Activated CD4-positive, CD25-positive, alpha-beta regulatory T cell treated with anti-CD3 and anti-CD28 coated beads, Interleukin-2, amount 50 U/mL, for 72 hours (primary cell): ENCODE data around the gene S1PR2.
"Not testable (repeated sequence)": the region's sequence is repeated elsewhere in the genome, so short reads cannot be mapped to it uniquely, and the experiment has no call there.

Source experiments
- DNase-seq: peaks from one replicate; pipeline ENCODE4 v3.0.0; 2021

S1PR2 gene

DNA sequence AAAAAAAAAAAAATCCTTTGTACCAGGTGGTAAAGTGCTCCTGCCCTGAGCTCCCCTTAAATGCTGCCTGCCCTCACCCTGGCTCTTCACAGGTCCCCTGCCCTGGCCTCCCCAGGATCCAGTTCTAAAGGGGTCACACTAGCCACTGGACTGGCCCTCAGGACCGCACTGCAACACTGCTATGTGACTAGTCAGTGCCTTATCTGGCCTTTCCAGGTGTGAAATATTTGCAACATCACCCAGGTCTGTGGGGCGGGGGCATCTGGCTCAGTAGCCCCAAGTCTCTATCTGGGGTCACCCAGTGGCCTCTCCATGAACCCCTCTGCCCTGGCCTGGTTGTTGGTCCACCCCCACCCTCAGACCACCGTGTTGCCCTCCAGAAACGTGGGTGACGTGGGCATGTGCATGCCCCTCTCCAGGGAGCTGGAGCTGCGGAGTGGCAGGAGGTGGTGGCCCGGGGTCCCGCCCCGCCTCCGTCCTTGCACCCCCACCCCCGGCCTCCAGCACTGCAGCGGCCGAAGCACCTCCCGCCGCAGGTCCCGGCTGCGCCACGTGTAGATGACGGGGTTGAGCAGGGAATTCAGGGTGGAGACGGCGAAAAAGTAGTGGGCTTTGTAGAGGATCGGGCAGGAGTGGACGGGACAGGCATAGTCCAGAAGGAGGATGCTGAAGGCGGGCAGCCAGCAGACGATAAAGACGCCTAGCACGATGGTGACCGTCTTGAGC, 7.5 kb downstream of the S1PR2 start:
- DNase-seq, result no peak

DNA sequence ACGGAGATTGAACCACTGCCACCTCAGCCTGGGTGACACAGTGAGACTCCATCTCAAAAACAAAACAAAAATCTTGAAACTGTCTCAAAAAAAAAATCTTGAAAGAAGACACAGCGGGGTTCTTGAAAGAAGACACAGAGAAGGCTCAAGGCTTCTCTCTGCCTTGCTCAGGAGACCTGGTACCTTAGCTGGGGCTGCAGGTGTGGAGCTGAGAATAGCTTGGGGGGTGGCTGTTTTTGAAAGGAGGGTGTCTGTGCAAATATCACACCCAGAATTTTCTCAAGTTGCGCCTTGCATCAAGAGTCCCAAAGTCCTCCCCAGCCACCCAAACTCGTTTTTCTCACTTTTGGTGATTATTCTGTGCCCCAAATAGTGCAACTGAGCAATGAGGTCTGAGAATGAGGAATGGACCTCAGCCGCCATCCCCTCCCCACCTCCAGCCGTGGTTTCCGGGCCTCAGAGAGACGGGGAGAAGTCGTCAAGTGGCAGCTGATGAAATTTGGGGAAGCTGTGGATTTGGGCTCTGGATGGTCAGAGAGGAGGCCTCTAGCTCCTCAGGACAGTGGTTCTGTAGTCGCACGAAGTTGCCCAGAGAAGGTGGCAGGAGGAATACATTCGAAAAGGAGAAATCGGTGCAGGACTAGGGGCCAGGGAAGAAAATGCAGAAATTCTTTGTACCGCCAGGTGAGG, 8.8 kb downstream of the S1PR2 start:
- no peak for DNase-seq

DNA sequence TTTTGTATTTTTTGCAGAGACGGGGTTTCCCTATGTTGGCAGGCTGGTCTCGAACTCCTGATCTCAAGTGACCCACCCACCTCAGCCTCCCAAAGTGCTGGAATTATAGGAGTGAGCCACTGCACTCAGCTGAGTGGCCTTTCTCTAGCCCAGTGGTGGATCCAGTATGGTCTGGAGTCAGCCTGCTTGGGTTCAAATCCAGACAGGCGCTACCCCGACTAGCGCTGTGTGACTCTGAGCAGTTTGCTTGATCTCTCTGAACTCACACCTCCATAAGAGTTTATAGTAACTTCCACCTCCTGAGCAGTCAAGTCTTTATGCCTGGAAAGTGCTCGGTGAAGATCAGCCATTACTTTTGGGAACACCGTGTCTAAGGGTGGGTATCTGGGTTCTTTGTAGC, 10.4 kb downstream of the S1PR2 start:
- no peak for DNase-seq

DNA sequence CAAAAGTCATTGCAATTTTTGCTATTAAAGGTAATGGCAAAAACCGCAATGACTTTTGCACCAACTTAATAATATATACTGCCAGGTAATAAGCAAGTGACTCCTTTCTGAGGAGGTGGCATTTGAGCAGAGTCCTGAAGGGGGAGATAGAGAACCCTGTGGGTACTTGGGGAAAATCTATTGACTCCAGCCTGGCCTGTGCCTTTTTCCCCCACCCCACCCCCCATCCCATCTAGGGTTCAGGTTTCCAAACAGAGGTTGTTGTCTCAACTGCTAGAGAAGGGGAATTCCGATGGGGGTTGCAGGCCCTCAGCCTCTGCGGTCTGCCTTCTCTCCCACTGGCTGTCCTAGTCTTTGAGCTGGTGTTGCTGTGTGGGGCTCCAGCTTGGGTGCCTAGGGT, 11.5 kb downstream of the S1PR2 start:
- no peak for DNase-seq

DNA sequence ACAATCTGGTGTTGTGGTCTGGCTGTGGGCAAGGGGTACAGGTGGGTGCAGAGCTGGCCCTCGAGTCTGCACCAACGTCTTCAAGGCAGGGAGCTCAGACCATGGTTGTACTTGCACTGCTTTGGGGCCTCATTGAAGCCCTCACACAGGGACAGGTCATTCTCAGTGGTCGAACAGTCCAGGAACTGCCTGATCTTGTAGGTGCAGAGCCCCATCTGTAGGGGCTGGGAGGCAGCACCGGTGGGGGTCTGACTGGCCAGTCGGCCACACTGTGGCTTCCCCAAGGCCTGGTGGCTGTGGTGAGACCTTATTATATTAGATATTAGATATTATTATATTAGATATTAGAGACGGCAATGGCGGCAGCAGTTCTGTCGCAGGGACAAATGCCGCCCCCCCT, 14.0 kb downstream of the S1PR2 start:
- no peak for DNase-seq

DNA sequence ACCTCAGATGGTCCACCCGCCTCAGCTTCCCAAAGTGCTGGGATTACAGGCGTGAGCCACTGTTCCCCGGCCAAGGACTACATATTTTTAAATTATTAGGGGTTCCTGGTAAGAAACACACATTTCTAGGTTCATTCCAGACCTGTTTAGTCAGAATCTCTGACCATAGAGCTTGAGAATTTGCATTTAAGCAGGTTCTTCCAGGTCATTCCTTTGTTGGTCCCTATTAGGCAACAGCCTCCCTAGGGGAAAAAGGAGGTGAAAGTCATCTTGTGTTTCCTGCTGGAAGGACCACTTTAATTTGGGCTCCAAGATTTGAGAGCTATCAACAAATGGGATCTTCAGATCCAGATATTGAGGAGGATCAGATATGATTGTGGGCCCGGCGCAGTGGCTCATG, 16.3 kb downstream of the S1PR2 start:
- DNase-seq, result no peak

DNA sequence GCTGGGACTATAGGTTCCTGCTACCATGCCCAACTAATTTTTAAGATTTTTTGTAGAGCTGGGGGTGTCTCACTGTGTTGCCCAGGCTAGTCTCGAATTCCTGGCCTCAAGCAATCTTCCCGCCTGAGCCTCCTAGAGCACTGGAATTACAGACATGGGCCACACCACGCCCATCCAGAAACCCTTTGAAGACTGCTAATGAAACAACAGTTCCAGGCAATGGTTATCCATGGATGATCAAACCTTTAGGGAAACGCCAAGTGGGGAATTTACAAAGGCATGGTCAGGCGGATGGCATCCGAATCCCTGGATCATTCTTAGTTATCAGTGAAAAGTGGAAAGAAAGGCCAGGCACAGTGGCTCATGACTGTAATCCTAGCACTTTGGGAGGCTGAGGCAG, 19.4 kb downstream of the S1PR2 start:
- DNase-seq, result no peak

DNA sequence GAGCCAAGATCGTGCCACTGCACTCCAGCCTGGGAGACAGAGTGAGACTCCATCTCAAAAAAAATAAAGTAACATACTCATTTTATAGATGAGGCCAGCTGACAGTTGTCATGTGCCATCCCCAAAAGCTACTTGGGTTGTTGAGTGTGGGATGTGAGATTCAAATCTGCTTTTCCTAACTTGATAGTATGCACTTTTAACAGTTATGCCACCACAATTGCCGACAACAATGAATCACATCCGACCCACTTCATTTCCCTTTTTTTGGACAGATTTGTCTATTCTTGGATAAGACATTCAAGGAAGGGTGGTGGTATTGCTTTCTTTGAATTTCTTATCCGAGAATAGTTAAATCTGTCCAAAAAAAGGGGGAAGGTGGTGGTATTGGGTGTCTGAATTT, 20.1 kb downstream of the S1PR2 start:
- DNase-seq, result no peak

DNA sequence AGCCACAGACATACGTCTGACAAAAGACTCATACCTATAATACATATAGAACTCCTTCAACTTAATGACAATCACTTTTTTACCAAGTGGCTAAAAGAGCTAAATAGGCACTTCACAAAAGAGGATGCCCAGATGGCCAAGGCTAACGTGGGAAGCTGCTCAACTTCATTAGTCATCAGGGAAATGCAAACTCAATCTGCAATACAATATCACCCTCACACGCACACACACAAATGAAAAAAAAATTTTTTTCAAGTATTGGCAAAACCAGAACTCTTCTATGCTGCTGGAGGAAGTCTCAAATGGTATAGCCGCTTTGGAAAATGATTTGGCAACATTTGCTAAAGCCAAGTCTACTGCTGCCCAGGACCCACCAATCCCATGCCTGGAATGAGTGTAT, 21.8 kb downstream of the S1PR2 start:
- DNase-seq, result no peak

DNA sequence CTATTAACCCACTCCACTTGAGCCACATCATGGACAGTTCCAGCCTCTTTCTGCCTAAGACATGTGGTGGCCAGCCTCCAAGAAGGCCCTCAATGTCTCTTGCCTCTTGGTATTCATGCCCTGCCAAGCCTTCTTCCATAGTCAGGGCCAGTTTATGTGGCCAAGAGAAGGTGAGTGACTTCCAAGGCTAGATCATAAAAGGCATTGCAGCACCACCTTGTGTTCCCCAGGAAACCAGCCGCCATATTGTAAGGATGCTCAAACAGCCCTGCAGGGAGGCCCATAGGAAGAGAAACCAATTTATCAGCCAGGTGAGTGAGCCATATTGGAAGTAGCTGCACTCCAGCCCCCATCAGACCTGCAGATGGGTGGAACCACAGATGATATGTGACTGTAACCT, 24.1 kb downstream of the S1PR2 start:
- DNase-seq, result no peak

DNA sequence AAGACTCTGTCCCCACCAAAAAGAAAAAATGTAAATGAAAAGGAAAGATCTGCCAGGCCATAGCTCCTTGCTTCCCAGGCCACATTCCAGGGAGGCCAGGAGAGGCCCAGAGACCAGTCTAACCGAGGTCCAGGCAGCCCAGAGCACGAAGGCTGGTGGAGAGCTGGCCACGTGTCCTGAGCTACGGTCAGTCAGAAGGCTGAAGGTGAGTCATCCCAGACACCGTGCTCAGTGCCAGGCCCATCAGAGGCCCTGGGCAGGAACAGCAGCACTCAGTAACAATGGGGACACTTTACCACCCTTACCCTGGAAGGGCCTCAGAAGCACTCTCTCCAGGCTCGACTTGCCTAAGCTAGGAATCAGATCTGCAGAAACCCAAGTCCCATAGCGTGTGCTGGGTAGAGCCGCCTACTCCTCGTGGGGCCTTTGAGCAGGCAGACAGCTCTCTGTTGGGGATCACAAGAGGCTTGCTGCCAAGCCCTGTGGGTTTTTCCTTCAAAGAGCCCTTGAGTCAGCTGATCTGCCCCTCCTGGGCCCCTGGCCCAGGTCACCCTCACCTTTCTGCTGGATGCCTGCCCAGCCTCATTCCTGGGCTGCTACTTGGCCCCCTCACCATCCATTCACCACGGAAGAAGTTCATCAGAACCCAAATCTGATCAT, 24.8 kb downstream of the S1PR2 start:
- DNase-seq, result no peak

DNA sequence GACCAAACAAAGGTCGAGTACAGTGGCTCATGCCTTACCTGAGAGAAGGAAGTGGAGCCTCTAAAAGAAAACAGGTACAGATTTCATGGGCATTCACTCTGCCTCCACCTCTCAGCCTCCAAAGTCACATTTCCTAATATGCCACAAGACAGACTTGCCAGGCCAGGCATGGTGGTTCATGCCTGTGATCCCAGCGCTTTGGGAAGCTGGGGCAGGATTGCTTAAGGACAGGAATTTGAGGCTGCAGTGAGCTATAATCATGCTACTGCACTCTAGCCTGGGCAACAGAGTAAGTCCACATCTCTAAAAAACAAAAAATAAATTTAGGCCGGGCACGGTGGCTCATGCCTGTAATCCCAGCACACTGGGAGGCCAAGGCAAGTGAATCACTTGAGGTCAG, 25.5 kb downstream of the S1PR2 start:
- DNase-seq, result no peak

DNA sequence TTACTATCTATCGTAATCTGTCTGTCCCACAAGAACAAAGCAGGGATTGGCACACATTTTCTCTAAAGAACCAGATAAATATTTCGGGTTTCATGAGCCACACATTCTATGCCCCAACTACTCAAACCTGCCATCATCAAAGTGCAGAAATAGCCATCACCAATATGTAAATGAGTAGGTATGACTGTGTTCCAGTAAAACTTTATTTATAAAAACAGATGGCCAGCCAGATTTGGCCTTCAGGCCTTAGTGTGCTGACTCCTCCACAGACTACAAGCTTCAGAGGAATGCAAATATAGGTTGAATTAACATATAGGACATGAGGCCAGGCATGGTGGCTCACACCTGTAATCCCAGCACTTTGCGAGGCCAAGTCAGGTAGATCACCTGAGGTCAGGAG, 27.4 kb downstream of the S1PR2 start:
- no peak for DNase-seq

DNA sequence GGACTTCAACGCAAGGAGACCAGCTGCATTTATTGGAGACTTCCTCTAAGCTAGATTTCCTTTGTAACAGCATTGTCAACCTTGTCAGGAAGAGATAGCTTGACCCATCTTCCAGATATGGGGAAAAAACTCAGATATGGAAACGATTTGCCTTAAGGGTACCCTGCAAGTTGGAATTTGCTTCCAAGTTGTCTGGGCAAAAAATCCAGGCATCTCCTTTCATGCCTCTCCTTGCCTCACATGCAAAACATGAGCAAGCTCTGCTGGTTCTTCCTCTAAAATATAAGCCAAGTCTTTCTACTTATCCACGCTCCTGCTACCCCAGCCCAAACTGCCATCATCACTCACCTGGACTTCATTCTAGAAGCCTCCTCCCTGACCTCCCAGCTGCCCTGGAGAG, 30.0 kb downstream of the S1PR2 start:
- DNase-seq, result no peak

DNA sequence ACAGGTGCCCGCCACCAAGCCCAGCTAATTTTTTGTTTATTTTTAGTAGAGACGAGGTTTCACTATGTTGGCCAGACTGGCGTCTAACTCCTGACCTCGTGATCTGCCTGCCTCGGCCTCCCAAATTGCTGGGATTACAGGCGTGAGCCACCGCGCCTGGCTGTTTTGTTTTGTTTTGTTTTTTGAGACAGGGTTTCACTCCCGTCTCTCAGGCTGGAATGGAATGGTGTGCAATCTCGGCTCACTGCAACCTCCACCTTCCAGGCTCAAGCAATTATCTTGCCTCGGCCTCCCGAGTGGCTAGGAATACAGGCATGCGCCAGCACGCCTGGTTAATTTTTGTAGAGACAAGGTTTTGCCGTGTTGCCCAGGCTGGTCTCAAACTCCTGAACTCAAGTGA, 31.0 kb downstream of the S1PR2 start:
- DNase-seq, result not testable (repeated sequence)

DNA sequence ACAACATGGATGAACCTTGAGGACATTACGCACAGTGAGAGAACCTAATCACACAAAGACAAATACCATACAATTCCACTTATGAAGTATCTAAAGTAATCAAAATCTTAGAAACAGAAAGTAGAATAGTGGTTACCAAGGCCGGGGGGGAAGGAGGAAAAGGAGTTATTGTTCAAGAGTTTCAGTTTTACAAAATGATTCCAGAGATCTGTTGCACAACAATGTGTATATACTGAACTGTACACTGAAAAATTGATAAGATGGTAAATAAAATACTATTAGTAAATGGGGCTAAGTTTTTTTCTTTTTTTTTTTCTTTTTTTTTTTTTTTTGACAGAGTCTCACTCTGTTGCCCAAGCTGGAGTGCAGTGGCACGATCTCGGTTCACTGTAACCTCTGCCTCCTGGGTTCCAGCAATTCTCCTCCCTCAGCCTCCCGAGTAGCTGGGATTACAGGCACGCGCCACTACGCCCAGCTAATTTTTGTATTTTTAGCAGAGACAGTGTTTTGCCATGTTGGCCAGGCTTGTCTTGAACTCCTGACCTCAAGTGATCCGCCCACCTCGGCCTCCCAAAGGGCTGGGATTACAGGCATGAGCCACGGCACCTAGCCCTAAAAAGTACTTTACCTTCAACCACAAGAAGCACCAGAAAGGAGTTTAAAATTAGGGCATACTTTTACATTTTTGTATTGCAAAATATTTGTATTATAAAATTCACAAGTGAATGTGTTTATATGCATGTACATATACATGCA, 32.1 kb downstream of the S1PR2 start:
- not testable (repeated sequence) for DNase-seq

DNA sequence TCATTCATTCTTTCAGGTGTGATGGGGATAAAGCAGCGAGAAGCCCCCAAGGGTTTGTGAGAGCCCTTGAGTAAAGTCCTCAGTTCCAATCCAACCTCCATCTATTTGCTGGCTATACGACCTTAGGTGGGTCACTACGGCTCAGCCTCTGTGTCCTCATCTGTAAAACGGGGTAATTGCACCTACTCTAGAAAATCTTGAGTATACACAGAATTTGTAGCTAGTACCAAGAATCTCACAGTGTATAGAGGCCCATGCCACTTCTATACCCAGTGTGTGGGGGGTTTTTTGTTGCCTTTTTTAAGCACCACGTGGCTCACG, 36.0 kb downstream of the S1PR2 start:
- DNase-seq, result no peak

DNA sequence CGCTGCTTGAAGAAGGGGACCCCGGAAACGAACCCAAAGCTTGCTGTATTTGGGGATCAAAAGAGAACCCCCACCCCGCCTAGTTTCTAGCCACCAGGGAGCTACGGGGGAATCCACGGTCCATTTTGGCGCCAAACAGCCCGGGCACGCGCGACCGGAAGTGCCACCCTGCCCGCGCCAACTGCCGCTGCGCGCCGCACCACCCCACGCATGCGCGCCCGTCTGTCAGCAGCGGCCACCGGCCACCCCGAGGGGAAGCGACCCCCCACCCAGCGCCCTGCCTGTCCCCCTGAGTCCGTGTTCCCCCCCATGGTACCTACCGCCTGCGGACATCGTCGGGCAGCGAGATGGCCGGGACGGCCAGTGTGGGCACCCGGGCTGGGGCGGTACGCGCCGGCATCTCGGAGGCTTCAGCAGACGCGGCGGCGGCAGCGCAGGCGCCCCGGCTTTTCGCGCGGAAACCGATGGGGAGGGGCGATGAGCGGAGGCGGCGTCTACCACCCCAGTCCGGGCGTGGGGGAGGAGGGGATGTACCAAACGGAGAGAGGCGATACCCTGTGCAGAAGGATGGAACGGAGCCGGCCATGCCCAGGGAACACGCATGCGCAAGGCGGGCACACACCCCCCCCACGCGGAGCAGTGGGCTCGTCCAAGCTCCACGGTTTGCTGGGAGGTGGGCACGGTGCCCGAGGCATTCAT, 36.5 kb downstream of the S1PR2 start, which contains the start of gene DNMT1:
DNMT1 (minus strand) TSS at position 454 of the 699 bp plus-strand sequence; CDS start at position 400, 54 bp downstream.
- DNase-seq, result peak; percentile 98

DNA sequence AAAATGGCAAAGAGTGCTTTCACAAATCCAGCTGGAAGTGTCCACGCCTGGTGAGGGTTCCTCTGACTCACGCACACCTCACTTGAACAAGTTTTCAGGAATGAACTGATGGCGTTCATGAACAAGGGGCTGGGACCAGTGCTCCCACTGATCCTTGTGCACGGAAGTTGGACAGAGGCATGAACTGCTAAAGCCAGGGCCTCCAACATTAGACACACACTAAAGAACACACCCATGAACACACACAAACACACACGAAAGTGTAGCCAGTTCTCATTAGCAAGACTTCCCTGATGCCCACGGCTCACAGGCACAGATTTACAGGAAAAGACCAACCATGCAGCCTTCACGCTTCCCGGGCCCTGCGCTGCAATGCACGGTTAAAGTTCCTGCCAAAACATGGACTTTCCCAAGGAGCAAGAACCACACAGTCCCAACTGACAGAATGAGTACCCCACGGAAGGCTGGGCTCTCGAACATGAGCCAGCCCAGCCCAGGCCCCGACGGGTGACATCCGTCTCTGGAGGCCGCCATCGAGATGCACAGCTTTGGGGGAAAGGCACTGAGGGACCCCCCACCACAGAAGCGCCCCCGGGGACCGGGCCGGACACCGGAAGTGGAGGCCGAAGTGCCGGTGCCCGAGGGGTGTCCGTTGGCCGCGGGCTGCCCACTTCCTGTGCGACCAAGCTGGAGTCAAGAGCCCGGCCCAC, 37.2 kb downstream of the S1PR2 start:
- DNase-seq, result no peak

DNA sequence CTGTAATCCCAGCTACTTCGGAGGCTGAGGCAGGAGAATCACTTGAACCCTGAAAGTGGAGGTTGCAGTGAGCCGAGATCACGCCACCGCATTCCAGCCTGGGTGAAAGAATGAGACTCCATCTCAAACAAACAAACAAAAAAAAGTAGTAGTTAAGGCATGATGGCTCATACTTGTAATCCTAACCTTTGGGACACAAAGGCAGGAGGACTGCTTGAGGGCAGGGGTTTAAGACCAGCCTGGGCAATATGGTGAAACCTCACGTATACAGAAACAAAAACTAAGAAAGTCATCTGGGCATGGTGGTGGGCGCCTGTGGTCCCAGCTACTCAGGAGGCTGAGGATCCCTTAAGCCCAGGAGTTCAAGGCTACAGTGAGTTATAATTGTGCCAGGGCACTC, 38.2 kb downstream of the S1PR2 start:
- DNase-seq, result no peak

DNA sequence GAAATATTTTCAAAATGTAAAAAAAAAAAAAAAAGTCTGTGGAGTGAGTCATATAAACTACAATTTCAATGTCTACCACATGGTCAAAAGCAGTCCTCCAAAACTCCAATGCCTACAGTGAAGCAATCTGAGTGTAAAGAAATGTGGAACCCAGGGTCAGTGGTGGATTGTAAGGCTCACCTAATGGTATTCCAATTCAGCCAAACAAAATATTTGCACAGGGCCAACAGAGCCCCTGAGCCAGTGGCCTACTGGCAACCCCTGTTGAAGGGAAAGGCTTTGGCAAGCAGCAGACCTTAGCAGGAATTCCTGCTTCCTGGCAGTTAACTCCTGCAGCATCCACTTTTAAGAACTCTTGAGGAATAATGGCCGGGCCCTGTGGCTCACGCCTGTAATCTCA, 39.8 kb downstream of the S1PR2 start:
- DNase-seq, result no peak

DNA sequence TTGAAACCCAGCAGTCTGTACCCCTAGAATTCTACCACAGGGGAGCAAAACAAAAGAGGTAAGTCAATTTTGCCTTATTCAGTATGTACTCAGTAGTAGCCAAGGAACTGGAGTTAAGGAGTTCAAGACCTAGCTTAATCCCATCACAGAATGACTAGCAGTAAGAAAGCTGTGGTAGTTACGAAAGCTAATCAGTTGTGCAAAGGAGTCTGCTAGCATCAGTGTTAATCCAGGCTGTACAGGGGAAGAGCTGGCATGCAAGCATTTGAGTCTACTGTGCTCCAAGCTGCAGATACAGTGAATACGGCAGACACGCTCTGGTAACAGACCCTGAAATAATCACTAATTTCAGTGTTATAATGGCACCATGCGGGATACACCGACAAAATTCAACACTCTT, 41.1 kb downstream of the S1PR2 start:
- DNase-seq, result no peak
